Measurements from ENCODE around the gene SIX1. TPM values are rescaled to one million over a fixed set of nuclear protein-coding genes. Genes with fewer than 3 reads are reported as not detected.

Gene SIX1
- total RNA-seq, 3 donors from 2014 or later = 2.6 to 14.9 (median 5.0) TPM

DNA sequence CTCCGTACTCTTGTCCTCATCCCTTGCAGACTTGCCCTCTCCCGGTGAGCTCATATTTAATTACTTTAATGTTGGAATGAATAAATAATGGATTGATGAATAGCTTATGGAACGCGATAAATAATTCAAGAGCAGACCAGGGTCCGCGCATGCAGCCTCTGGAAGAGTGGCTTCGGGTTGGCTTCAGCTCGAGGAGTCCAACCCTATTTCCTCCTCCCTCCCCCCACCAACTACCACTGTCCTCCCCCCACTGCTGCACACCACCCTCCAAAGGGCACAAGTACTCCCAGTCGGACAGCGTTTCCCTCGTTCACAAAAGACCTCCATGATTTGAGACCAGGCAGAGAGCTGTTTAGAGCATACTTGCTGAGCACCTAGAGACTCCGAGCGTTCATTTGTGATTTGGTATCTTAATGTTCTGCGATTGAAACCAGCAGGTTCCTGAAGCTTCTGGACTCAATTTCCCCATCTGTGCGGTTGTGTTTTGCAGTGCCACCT, 647 bp upstream of the SIX1 start:
- TF ChIP-seq, protein P1, sequence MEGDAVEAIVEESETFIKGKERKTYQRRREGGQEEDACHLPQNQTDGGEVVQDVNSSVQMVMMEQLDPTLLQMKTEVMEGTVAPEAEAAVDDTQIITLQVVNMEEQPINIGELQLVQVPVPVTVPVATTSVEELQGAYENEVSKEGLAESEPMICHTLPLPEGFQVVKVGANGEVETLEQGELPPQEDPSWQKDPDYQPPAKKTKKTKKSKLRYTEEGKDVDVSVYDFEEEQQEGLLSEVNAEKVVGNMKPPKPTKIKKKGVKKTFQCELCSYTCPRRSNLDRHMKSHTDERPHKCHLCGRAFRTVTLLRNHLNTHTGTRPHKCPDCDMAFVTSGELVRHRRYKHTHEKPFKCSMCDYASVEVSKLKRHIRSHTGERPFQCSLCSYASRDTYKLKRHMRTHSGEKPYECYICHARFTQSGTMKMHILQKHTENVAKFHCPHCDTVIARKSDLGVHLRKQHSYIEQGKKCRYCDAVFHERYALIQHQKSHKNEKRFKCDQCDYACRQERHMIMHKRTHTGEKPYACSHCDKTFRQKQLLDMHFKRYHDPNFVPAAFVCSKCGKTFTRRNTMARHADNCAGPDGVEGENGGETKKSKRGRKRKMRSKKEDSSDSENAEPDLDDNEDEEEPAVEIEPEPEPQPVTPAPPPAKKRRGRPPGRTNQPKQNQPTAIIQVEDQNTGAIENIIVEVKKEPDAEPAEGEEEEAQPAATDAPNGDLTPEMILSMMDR (IDR thresholded peaks at IDR 0.05) = no peak
- no peak for TF ChIP-seq POLR2A (IDR thresholded peaks at IDR 0.05)
- no peak for TF ChIP-seq POLR2AphosphoS5 (IDR thresholded peaks at IDR 0.05)
- peaks cover 8 to 98% of the 10 kb centered on the region in 2 donors for H3K27me3 ChIP-seq
- no peaks in the 10 kb centered on the region for H3K36me3 ChIP-seq
- no peaks in the 10 kb centered on the region for H3K9me3 ChIP-seq
- no peak overlapping the region for H3K27ac ChIP-seq
- H3K4me3 ChIP-seq = peak overlapping the region; percentile 49 to 68 (median 54)
- intact Hi-C loops (cut with DNase I; ENCODE audit: low total_unique reads) = no loop called here
- peaks cover 4 to 11% of the 10 kb centered on the region in 2 donors for H3K4me1 ChIP-seq
- DNase-seq (ENCODE audit: low spot score in 2 of 2) = no peak

DNA sequence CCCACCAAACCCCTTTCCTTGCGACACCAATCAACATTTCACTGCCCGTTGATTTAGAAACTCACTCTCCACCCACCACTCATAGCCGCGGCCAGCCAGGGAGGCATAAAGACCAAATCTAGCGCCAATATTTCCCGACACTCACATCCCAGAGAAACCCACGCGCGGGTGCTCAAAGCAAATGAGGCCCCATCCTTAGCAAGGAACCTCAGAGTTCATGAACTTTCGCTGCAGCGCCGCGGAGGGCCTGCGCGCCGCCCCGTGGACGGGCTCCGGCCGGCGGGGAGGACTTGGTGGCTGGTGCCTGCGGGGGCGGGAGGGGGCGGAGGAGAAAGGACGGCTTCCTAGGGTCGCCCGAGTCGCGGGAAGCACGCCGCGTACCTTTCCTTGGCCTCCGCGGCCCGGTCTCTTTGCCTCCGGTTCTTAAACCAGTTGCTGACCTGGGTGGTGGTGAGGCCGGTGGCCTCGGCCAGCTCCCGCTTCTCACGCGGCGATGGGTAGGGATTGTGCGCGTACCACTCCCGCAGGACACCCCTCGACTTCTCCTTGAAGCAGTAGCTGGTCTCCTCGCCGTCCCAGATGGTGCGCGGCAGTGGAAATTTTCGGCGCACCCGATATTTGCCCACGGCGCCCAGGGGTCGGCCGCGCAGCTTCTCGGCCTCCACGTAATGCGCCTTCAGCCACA, 886 bp downstream of the SIX1 start:
- H3K4me1 ChIP-seq = peaks cover 4 to 11% of the 10 kb centered on the region in 2 donors
- intact Hi-C loops (cut with DNase I; ENCODE audit: low total_unique reads) = no loop called here
- no peaks in the 10 kb centered on the region for H3K9me3 ChIP-seq
- H3K27me3 ChIP-seq = peaks cover 11 to 100% of the 10 kb centered on the region in 2 donors
- H3K4me3 ChIP-seq = peak overlapping the region; percentile 49 to 68 (median 54)
- no peak for DNase-seq (ENCODE audit: low spot score in 2 of 2)
- no peak overlapping the region for H3K27ac ChIP-seq
- no peaks in the 10 kb centered on the region for H3K36me3 ChIP-seq
- TF ChIP-seq POLR2A (IDR thresholded peaks at IDR 0.05) (no peak), POLR2AphosphoS5 (IDR thresholded peaks at IDR 0.05) (no peak)
- TF ChIP-seq, protein P1 (IDR thresholded peaks at IDR 0.05) = no peak

DNA sequence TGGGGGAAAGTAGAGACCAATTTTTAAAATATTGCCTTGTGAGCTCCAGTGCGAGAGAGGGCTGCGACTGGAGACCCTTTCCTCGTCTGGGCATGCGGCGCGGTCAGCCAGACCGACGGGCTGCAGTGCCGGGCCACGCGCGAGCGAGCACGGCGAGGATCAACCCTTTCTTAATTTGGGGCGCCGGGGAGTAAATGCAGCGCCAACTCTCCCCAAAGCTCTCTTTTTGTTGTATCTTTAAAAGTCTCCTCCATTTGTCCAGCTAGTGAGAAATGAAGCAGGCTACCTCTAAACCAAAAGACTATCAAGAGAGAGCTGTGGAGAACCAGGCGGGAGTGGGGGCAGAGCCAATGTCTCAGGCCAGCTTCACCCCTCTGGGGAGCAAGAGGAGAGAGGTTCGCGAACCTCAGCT, 1.4 kb downstream of the SIX1 start:
- Histone ChIP-seq H3K4me3 (peak overlapping the region; percentile 49 to 68 (median 54)), H3K9me3 (no peaks in the 10 kb centered on the region), H3K36me3 (no peaks in the 10 kb centered on the region), H3K27ac (no peak overlapping the region), H3K4me1 (peaks cover 4 to 7% of the 10 kb centered on the region in 2 donors), H3K27me3 (peaks cover 11 to 100% of the 10 kb centered on the region in 2 donors)
- no peak for DNase-seq (ENCODE audit: low spot score in 2 of 2)
- no peak for TF ChIP-seq POLR2A (IDR thresholded peaks at IDR 0.05)
- TF ChIP-seq, protein P1 (IDR thresholded peaks at IDR 0.05) = no peak
- TF ChIP-seq POLR2AphosphoS5 (IDR thresholded peaks at IDR 0.05) = no peak
- intact Hi-C loops (cut with DNase I; ENCODE audit: low total_unique reads) = no loop called here

DNA sequence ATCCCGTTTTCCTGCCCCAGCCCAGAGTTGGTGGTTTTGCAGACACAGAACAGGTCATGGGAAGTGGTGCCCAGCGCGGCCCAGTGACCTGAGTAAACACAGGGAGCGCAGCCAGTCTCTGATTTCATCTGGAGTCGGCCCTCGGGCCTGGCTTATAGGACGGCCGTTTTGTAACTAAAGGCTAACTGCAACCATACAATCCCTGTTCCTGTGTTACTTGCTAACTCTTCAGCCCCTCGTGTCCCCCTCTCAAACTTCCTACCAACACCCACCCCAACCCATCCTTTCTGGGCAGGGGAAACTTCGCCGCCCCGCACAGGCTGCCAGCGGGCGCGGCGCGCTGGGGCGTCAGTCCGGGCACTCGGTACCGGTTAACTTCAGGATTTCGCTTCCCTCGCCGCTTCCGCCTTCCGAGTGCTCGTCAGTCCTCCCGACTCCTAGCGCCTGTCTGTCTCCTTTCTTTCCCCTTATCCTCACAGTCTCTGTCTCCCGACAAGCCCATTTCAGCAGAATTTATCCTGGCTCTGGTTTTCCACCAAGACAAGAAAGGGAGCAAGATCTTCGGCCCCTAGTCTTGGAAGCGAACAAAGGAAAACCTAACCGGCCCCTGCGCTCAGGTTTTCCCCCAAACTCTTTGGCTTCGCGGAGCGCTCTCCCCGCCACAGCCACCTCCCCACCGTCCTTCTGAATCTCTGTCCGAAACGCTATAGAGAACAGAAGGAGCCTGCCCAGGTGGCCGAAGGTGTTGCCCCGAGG, 2.0 kb downstream of the SIX1 start:
- DNase-seq (ENCODE audit: low spot score in 2 of 2) = no peak
- peaks cover 16 to 100% of the 10 kb centered on the region in 2 donors for H3K27me3 ChIP-seq

More for the DNA sequence above, 2.0 kb downstream of the SIX1 start:
- intact Hi-C loops (cut with DNase I; ENCODE audit: low total_unique reads) = no loop called here
- Histone ChIP-seq H3K27ac (no peak overlapping the region), H3K36me3 (no peaks in the 10 kb centered on the region), H3K4me3 (peak overlapping the region; percentile 49 to 68 (median 54)), H3K4me1 (peaks cover 4 to 7% of the 10 kb centered on the region in 2 donors), H3K9me3 (no peaks in the 10 kb centered on the region)
- TF ChIP-seq POLR2A (IDR thresholded peaks at IDR 0.05) (no peak), POLR2AphosphoS5 (IDR thresholded peaks at IDR 0.05) (no peak)
- TF ChIP-seq, protein P1 (IDR thresholded peaks at IDR 0.05) = no peak

Data from breast epithelium (tissue), 4 donors.